GM21381 (cell line): ENCODE results near the gene SEMA7A.
"Not testable (repeated sequence)": the region's sequence is repeated elsewhere in the genome, so short reads cannot be mapped to it uniquely, and the experiment has no call there.

Experiments
- ATAC-seq: cut with Tn5 transposase; IDR thresholded peaks from one replicate; pipeline ENCODE4 v1.9.1; 2021; ENCODE audit warnings: mild to moderate bottlenecking, moderate library complexity; ENCODE audit not compliant: unreplicated experiment

The SEMA7A gene

DNA sequence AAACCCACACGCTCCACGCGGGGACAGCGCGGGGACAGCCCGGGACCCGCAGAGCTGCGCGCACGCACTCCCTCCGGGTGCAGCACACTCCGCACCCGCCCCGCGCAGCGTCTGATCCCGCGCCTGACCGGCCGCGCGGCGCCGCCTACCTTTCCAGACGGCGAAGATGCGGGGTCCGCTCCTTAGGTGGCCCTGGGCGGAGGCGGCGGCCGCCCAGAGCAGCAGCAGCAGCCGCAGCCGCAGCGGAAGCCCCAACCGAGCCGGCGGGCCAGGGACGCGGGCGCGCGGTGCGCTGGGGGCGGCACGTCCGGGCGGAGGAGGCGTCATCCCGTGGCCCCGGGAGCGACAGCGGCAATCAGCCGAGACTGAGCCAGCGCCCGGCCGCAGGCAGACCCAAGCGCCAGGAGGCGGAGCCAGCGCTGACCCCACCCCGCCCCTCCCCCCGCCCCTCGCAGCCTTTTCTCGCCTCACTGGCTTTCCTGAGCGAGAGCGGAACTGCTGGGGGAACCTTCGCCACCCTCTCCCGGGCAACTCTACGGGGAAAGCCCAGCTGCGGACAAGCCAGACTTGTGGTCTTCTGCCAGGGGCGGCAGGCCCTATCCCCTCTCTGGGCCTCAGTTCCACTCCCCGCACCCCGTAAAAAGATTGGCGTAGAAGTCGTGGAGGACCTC, at the start of gene SEMA7A:
SEMA7A (minus strand) TSS at position 367 of the 671 bp plus-strand sequence; CDS start at position 327, 40 bp downstream.
- peak; percentile 72 for ATAC-seq

DNA sequence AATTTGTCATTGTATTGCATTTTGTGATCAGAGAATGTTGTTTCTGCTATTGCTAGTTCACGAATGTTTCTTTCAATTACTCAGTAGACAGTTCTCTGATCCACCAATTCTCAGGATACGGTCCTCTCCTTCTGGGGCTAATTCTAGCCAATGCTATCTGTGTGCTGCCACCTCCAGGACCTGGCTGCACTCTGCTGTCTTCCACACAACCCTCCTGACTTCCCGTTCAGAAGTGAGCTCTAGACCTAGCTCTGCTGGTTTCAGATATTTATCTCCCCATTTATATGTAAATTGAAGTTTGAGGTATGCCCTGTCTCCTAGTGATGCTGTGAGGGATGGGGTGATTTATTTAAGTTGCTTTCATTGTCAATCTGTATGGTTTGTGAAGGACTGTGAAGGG, 48.9 kb upstream of the SEMA7A start:
- no peak for ATAC-seq

DNA sequence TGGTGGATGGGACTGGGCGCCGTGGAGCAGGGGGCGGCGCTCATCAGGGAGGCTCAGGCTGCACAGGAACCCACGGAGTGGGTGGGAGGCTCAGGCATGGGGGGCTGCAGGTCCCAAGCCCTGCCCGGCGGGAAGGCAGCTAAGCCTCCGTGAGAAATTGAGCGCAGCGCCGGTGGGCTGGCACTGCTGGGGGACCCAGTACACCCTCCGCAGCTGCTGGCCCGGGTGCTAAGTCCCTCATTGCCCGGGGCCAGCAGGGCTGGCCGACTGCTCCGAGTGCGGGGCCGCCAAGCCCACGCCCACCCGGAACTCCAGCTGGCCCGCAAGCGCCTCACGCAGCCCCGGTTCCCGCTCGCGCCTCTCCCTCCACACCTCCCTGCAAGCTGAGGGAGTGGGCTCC, 46.6 kb upstream of the SEMA7A start:
- not testable (repeated sequence) for ATAC-seq

- not testable (repeated sequence) for ATAC-seq
Observed at GRCh38 chr15:74471621-74472020, 37.9 kb upstream of the SEMA7A start.

DNA sequence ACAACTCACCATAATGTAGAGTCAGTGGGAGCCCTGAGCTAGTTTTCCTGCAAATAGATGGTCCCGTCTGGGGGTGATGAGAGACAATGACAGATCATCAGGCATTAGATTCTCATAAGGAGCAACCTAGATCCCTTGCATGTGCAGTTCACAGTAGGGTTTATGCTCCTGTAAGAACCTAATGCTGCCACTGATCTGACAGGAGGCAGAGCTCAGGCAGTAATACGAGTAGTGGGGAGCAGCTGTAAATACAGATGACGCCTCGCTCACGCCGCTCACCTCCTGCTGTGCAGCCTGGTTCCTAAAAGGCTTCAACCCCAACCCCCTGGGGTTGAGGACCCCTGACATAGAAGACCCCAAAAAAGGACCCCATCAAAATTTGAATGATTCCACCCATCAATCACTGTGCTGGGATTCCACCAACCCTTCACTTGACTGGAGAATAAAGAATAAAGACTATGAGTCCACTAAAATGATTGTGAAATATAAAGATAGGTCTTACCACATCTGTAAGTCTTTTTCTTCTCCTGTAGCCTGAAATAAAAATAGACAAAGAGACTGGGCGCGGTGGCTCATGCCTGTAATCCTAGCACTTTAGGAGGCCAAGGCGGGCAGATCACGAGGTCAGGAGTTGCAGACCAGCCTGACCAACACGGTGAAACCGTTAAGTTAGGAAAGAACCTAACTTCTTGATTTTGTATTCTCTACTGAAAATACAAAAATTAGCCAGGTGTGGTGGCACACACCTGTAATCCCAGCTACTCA, 37.1 kb upstream of the SEMA7A start:
- ATAC-seq = no peak

- ATAC-seq = no peak
Observed at GRCh38 chr15:74468341-74469032, 34.7 kb upstream of the SEMA7A start.

DNA sequence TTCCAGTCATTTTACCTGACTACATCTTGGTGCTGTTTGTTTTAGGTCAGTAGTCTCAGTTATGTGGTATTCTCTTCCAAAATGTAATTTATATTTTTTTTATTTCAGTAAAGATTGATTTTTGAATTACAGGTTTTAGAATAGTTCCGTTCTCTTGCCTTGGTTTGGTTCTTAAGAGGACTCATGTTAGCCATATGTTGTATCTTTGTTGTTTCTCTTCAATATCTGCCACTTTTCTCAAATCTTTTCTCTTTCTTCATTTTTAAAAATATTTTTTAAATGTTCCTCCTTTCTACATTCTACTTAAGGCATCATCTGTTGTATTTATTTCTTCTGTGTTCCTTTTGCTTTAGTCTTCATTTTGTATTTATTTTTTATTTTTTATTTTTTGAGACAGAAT, 32.8 kb upstream of the SEMA7A start:
- ATAC-seq = no peak

DNA sequence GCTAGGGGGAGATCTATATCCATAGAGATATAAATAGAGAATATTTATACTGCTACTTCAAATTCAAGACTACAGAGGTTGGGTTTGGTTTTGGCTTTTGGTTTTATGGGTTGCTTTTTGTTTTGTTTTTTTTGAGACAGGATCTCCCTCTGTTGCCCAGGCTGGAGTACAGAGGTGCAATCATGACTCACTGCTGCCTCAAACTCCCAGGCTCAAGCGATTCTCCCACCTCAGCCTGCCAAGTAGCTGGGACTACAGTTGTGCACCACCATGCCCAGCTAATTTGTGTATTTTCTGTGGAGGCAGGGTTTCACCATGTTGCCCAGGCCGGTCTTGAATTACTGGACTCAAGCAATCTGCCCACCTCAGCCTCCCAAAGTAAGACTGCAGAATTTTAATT, 31.1 kb upstream of the SEMA7A start:
- no peak for ATAC-seq

- ATAC-seq = no peak
Observed at GRCh38 chr15:74464216-74464615, 30.5 kb upstream of the SEMA7A start.

DNA sequence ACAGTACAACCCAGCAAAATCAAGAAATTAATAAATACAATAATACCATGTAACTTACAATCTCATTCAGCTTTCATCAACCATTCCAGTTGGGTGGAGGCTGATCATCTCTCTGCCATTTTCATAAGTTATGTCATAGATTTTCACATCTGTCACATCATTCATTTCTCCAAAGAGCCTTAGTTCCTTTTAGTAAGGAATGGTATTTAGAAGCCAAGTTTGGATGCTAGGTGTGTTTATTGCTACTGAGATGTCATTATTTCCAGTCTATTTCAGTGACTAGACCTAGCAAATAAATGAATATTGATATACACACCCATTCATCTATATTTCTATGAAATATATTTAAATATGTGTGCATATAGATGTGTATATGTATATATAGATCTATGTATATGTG, 29.9 kb upstream of the SEMA7A start:
- no peak for ATAC-seq

DNA sequence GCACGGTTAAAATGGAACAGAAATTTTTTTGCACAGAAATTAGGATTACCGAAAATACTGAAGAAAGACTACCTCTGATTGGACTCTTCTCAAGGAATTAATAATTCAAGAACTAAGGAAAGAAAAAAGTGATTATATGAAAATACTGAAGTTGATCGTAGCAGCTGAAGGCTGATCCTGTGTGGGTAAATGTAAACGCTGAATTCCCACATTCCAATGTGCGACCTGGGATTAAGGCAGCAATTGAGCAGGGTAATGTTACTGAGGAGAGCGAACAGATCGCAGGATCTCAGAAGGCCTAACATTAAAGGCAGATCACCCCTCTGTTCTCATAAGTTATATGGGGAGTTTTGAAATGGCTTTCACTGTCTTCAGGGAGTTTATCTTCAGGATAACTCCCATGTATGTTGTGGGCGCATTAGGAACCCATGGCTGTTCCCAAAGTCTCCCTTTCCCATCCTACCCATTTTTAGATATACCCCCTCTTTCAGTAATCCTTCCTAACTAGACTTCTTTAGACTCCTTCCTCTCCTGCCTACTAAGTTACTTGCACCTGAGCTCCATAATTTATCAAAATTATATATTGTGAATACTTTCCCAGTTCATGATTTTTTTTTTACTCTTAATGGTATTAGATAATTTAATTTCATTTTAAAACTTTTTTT, 28.2 kb upstream of the SEMA7A start:
- ATAC-seq = no peak

DNA sequence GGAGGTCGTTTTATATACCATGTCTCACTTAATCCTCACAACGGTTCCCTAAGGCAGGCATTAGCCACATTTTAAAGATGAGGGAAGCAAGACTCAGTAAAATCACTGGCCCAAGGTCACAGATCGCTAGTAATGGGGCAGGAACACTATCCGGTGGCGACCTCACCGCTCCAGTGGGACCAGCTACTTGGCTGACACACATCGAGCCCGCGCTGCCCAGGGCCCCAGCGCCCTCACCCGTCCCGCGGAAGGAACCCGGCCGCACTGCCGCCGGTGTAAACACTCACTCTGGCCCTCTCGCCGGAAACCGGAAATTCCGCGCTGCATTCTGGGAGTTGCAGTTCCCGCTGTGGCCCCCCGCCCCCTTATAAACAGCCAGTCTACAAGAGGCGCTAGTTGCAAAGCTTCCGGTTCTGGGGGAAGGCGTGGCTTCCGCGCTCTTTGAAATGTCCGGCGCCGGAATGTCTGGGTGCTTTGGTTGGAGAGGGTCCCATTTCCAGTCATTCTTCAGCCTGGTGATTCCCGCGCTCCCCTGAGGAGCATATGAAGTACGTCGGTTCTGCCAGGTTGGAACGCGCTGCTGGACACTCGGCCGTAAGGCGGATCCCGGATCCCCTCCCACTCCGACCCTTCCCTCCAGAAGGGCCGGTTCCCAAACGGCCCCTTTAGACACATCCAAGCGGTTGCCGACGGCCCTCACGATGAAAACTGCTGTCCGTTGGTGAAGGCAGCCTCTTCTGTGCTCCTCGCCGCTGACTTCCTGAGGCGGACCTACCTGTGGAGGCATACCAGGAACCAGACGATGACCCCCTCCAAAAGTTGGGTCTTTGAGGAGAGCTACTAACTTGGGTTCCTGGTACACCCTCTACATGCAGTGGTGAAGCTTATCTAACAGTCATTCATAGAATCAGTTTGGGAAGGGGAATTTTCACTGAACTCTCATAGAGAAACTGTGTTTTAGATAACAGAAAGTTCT, 27.4 kb upstream of the SEMA7A start, which contains the start of gene UBL7:
UBL7 (minus strand) TSS at position 290 of the 976 bp plus-strand sequence. CDS start 2,293 bp downstream, outside the sequence.
- peak; percentile 87 for ATAC-seq

- ATAC-seq = no peak
Observed at GRCh38 chr15:74460298-74460697, 26.5 kb upstream of the SEMA7A start.

DNA sequence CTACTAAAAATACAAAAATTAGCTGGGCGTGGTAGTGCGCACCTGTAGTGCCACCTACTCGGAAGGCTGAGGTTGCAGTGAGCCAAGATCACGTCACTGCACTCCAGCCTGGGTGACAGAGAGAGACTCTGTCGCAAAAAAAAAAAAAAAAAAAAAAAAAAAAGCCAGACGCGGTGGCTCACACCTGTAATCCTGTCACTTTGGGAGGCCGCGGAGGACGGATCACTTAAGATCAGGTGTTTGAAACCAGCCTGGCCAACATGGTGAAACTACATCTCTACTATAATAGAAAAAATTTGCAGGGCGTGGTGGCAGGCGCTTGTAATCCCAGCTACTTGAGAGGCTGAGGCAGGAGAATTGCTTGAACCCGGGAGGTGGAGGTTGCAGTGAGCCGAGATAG, 26.0 kb upstream of the SEMA7A start:
- ATAC-seq = not testable (repeated sequence)

GRCh38 chr15:74458473-74458872, 24.7 kb upstream of the SEMA7A start:
- no peak for ATAC-seq

DNA sequence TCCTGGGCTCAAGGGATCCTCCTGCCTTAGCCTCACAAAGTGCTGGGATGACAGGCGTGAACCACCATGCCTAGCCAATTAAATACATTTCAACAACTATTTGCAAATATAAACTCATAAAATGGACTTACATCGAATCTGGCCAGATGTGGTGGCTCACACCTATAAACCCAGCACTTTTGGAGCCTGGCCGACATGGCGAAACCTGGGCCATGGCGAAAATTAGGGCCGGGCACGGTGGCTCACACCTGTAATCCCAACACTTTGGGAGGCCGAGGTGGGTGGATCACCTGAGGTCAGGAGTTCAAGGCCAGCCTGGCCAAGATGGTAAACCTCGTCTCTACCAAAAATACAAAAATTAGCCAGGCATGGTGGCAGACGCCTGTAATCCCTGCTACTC, 23.3 kb upstream of the SEMA7A start:
- not testable (repeated sequence) for ATAC-seq

DNA sequence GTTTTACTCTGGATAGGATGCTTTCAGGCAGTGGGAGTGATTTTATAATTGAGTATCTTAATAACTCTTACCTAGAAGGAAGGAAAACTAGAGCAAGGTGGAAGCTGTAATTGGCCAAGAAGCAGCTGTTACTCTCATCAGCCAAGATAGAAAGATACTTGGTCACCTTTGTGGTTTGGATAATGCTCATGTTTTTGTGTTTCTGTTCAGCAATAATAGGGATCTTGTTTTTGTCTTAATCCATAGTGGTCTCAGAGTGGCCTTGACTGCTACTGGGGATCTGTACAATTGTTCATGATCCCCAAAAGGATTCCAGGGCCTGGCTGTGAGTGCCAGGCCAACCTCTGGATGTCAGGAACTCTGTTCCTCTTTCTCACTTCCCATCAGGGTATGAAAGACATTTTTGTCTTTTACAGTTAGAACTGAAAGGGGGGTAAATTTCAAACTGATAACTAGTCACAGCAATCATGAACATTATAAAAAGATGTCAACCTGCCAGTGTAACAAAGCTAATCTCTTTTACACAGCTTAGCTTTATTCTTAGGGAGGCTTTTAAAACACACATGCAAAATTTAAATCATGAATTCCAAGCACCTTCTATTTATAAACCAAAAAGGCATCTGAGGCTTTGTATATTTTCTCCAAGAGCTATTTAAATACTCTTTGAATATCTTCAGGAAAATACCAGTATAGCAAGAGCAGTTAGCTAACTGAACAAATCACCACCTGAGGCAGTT, 21.2 kb upstream of the SEMA7A start:
- ATAC-seq = no peak

- ATAC-seq = no peak
Observed at GRCh38 chr15:74453925-74454763, 20.4 kb upstream of the SEMA7A start.
